Right atrium auricular region (tissue), 2 donors: ENCODE measurements around the gene C20orf202. TPM values are rescaled to one million over a fixed set of nuclear protein-coding genes. Genes with fewer than 3 reads are reported as not detected.

Experiments used
- DNase-seq: peaks from one replicate; pipeline ENCODE4 v3.0.0-alpha.2; 2019; ENCODE audit warnings: low spot score
- H3K27ac ChIP-seq, 2 donors: fragments of 200-600 bp; sonication (generic); 1 replicate in 1 of 2; 2 replicates in 1 of 2; pipeline ENCODE4 v1.5.1; 2016 to 2019
- H3K27me3 ChIP-seq, 2 donors: fragments of 200-600 bp; sonication (generic); one replicate each; pipeline versions ENCODE4 v1.5.1 to v1.6.0; 2017 to 2019
- H3K36me3 ChIP-seq: fragments of 200-600 bp; sonication (generic); one replicate; pipeline ENCODE4 v1.5.1; 2016
- H3K4me1 ChIP-seq, 2 donors: fragments of 200-600 bp; sonication (generic); one replicate each; pipeline versions ENCODE4 v1.5.1 to v1.6.0; 2017 to 2019
- H3K4me3 ChIP-seq, 2 donors: fragments of 200-600 bp; sonication (generic); 1 replicate in 1 of 2; 2 replicates in 1 of 2; pipeline ENCODE4 v1.5.1; 2017 to 2019; ENCODE audit warnings: mild to moderate bottlenecking in 1 of 2, moderate library complexity in 1 of 2
- H3K9me3 ChIP-seq, 2 donors: fragments of 200-600 bp; sonication (generic); one replicate each; pipeline ENCODE4 v1.5.1; 2019
- CTCF ChIP-seq, 2 donors: fragments of 200-600 bp; sonication (generic); IDR thresholded peaks; one replicate each; pipeline ENCODE4 v1.5.1; 2019; ENCODE audit warnings: antibody characterized with exemption in 2 of 2
- total RNA-seq, 2 donors: library from RNA; depleted of rRNA; stranded (reverse); fragments of >200 nt; gene quantifications; one replicate each; pipeline ENCODE4 v1.1.0, GENCODE V29; 2016

C20orf202 gene
- total RNA-seq, 2 donors from 2014 or later = 0.20 TPM; not detected in 1

- Histone ChIP-seq H3K4me3 (no peak overlapping the region), H3K27me3 (no peaks in the 10 kb centered on the region), H3K9me3 (no peaks in the 10 kb centered on the region), H3K27ac (no peak overlapping the region), H3K4me1 (no peaks in the 10 kb centered on the region), H3K36me3 (no peaks in the 10 kb centered on the region)
- TF ChIP-seq CTCF (IDR thresholded peaks at IDR 0.05) = no peak
- no peak for DNase-seq
Measured at GRCh38 chr20:1204113-1204512, 859 bp downstream of the C20orf202 start.

GRCh38 chr20:1204576-1204975 is 1.3 kb downstream of the C20orf202 start:
- Histone ChIP-seq H3K36me3 (no peaks in the 10 kb centered on the region), H3K4me1 (no peaks in the 10 kb centered on the region), H3K4me3 (no peak overlapping the region), H3K27ac (no peak overlapping the region), H3K27me3 (no peaks in the 10 kb centered on the region), H3K9me3 (no peaks in the 10 kb centered on the region)
- no peak for DNase-seq
- TF ChIP-seq CTCF (IDR thresholded peaks at IDR 0.05) = no peak

GRCh38 chr20:1205802-1206201 is 2.5 kb downstream of the C20orf202 start:
- H3K27me3 ChIP-seq = no peaks in the 10 kb centered on the region
- H3K4me1 ChIP-seq = no peaks in the 10 kb centered on the region
- no peak overlapping the region for H3K4me3 ChIP-seq
- no peak overlapping the region for H3K27ac ChIP-seq
- no peaks in the 10 kb centered on the region for H3K36me3 ChIP-seq
- DNase-seq = no peak
- no peaks in the 10 kb centered on the region for H3K9me3 ChIP-seq
- no peak for TF ChIP-seq CTCF (IDR thresholded peaks at IDR 0.05)

- Histone ChIP-seq H3K9me3 (no peaks in the 10 kb centered on the region), H3K4me1 (no peaks in the 10 kb centered on the region), H3K27ac (no peak overlapping the region), H3K4me3 (no peak overlapping the region), H3K27me3 (no peaks in the 10 kb centered on the region), H3K36me3 (no peaks in the 10 kb centered on the region)
- TF ChIP-seq CTCF (IDR thresholded peaks at IDR 0.05) = no peak
- no peak for DNase-seq
Measured at GRCh38 chr20:1206366-1207148, 3.3 kb downstream of the C20orf202 start.

- Histone ChIP-seq H3K4me1 (no peaks in the 10 kb centered on the region), H3K27ac (no peak overlapping the region), H3K4me3 (no peak overlapping the region), H3K36me3 (no peaks in the 10 kb centered on the region), H3K9me3 (no peaks in the 10 kb centered on the region), H3K27me3 (no peaks in the 10 kb centered on the region)
- no peak for TF ChIP-seq CTCF (IDR thresholded peaks at IDR 0.05)
- no peak for DNase-seq
Measured at GRCh38 chr20:1207293-1207878, 4.1 kb downstream of the C20orf202 start.
